Measurements from ENCODE around the gene CDC42. TPM values are rescaled to one million over a fixed set of nuclear protein-coding genes. Genes with fewer than 3 reads are reported as not detected.
"Not testable (repeated sequence)": the region's sequence is repeated elsewhere in the genome, so short reads cannot be mapped to it uniquely, and the experiment has no call there.

CDC42 gene
- total and polyA plus RNA-seq, 5 donors from 2014 or later: 290 to 513 (median 376) TPM

GRCh38 chr1:22092026-22092768, 39.7 kb downstream of the CDC42 start:
- H3K9me3 Mint-ChIP-seq; H3K27me3 Mint-ChIP-seq; H3K27me3 ChIP-seq (ENCODE audit: control insufficient read depth, insufficient read depth, low read length); H3K9me3 ChIP-seq (ENCODE audit: control insufficient read depth in 2 of 2, low read length in 2 of 2); H3K4me3 ChIP-seq (ENCODE audit: low read depth, low read length): not testable (repeated sequence)
- H3K4me1 ChIP-seq (ENCODE audit: control insufficient read depth, insufficient read depth, low read length, poor library complexity, severe bottlenecking): peaks cover 50% of the 10 kb centered on the region
- H3K27ac Mint-ChIP-seq: peak overlapping the region in 2 of 3 donors; percentile 47 to 67
- DNase-seq: peak; percentile 31 to 95 (median 35)
- peaks cover 49% of the 10 kb centered on the region for H3K36me3 Mint-ChIP-seq
- H3K4me3 Mint-ChIP-seq: peak overlapping the region in 2 of 4 donors; percentile 50 to 61
- peaks cover 80% of the 10 kb centered on the region for H3K36me3 ChIP-seq (ENCODE audit: control insufficient read depth, insufficient read depth, low read length)
- H3K27ac ChIP-seq (ENCODE audit: insufficient read depth, low read length, poor library complexity, severe bottlenecking): peak overlapping the region; percentile 52
- peak; percentile 86 to 90 for ATAC-seq (ENCODE audit: low read depth in 2 of 2)
- peaks cover 34 to 78% (median 64%) of the 10 kb centered on the region in 4 donors for H3K4me1 Mint-ChIP-seq

DNA sequence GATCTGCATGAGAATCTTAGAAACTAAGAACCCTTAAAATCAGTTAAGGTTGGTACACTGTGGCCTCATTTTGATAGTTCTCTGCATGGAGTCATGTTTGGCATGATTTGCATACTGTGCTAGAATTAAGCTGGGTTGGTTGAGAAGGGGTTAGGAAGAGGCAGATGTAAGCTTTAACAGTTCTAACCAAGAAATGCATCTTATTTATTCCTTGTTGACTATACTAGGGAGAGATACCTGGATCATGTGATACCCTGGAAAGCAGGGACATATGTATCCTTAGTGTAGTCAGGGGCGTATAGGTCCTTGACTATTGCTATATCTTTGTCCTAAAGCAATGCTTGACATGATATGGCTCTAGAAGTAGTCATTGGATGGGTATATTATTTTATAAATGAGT, 41.0 kb downstream of the CDC42 start:
- H3K4me1 Mint-ChIP-seq: peaks cover 25 to 74% (median 56%) of the 10 kb centered on the region in 4 donors
- no peak for DNase-seq
- peaks cover 43% of the 10 kb centered on the region for H3K36me3 Mint-ChIP-seq
- peak overlapping the region in 1 of 3 donors; percentile 42 for H3K27ac Mint-ChIP-seq
- H3K27me3 Mint-ChIP-seq: no peaks in the 10 kb centered on the region
- Histone ChIP-seq H3K27ac (ENCODE audit: insufficient read depth, low read length, poor library complexity, severe bottlenecking) (no peak overlapping the region), H3K4me3 (ENCODE audit: low read depth, low read length) (no peak overlapping the region), H3K36me3 (ENCODE audit: control insufficient read depth, insufficient read depth, low read length) (peaks cover 78% of the 10 kb centered on the region), H3K4me1 (ENCODE audit: control insufficient read depth, insufficient read depth, low read length, poor library complexity, severe bottlenecking) (peaks cover 37% of the 10 kb centered on the region), H3K9me3 (ENCODE audit: control insufficient read depth in 2 of 2, low read length in 2 of 2) (no peaks in the 10 kb centered on the region), H3K27me3 (ENCODE audit: control insufficient read depth, insufficient read depth, low read length) (no peaks in the 10 kb centered on the region)
- no peak overlapping the region for H3K4me3 Mint-ChIP-seq
- no peaks in the 10 kb centered on the region for H3K9me3 Mint-ChIP-seq
- no peak for ATAC-seq (ENCODE audit: low read depth in 2 of 2)

DNA sequence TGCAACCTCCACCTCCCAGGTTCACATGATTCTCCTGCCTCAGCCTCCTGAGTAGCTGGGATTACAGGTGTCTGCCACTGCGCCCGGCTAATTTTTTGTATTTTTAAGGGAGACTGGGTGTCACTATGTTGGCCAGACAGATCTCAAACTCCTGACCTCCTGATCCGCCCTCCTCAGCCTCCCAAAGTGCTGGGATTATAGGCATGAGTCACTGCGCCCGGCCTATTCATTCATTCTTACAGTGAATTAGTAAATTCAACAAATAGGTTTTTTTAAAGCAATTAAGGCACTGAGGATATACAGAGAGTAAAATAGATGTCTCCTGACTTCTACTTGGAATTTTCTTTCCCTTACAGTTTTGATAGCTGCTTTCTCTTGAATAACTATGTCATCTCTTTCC, 43.5 kb downstream of the CDC42 start:
- DNase-seq: no peak
- Mint-ChIP-seq H3K36me3 (peaks cover 33% of the 10 kb centered on the region), H3K27me3 (no peaks in the 10 kb centered on the region), H3K9me3 (no peaks in the 10 kb centered on the region), H3K4me3 (no peak overlapping the region), H3K27ac (no peak overlapping the region), H3K4me1 (peaks cover 13 to 74% (median 51%) of the 10 kb centered on the region in 4 donors)
- Histone ChIP-seq H3K4me1 (ENCODE audit: control insufficient read depth, insufficient read depth, low read length, poor library complexity, severe bottlenecking) (peaks cover 25% of the 10 kb centered on the region), H3K4me3 (ENCODE audit: low read depth, low read length) (no peak overlapping the region), H3K27ac (ENCODE audit: insufficient read depth, low read length, poor library complexity, severe bottlenecking) (no peak overlapping the region), H3K36me3 (ENCODE audit: control insufficient read depth, insufficient read depth, low read length) (peaks cover 75% of the 10 kb centered on the region), H3K27me3 (ENCODE audit: control insufficient read depth, insufficient read depth, low read length) (no peaks in the 10 kb centered on the region), H3K9me3 (ENCODE audit: control insufficient read depth in 2 of 2, low read length in 2 of 2) (no peaks in the 10 kb centered on the region)
- no peak for ATAC-seq (ENCODE audit: low read depth in 2 of 2)

DNA sequence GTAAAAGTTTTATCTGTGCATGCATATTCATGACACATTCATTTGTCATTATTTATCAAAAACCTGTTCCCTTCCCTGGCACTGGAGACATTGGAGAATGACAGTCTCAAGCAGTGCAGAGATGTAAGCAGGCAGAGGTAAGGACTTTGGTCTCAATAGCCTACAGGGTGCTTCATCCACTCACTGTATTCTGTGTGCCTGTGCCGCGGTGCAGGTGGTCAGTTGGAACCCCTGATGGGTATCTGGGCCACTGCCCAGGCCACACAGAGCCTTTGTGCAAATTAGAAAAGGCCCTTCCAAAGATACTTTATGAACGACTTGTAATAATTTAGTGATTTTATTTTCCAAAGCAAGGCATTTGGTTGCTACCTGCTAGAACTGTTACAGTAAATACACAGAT, 44.0 kb downstream of the CDC42 start:
- Histone ChIP-seq H3K9me3 (ENCODE audit: control insufficient read depth in 2 of 2, low read length in 2 of 2) (no peaks in the 10 kb centered on the region), H3K36me3 (ENCODE audit: control insufficient read depth, insufficient read depth, low read length) (peaks cover 73% of the 10 kb centered on the region), H3K27ac (ENCODE audit: insufficient read depth, low read length, poor library complexity, severe bottlenecking) (no peak overlapping the region), H3K4me1 (ENCODE audit: control insufficient read depth, insufficient read depth, low read length, poor library complexity, severe bottlenecking) (peaks cover 24% of the 10 kb centered on the region), H3K27me3 (ENCODE audit: control insufficient read depth, insufficient read depth, low read length) (no peaks in the 10 kb centered on the region), H3K4me3 (ENCODE audit: low read depth, low read length) (no peak overlapping the region)
- Mint-ChIP-seq H3K4me3 (no peak overlapping the region), H3K4me1 (peaks cover 15 to 74% (median 51%) of the 10 kb centered on the region in 4 donors), H3K27ac (peak overlapping the region in 1 of 3 donors; percentile 29), H3K9me3 (no peaks in the 10 kb centered on the region), H3K36me3 (peaks cover 35% of the 10 kb centered on the region), H3K27me3 (no peaks in the 10 kb centered on the region)
- ATAC-seq (ENCODE audit: low read depth in 2 of 2) (no peak), DNase-seq (no peak)

DNA sequence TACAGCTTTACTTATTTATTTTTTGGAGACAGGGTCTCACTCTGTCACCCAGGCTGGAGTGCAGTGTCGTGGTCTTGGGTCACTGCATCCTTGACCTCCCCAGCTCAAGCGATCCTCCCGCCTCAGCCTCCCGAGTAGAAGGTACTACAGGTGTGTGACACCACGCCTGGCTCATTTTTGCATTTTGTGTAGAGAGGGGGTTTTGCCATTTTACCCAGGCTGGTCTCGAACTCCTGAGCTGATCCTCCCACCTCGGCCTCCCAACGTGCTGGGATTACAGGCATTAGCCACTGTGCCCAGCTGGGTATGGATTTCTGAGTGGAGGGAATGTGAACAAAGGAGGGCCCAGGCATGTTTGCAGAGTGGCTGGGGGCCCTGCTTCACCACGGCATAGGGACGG, 46.2 kb downstream of the CDC42 start:
- Histone ChIP-seq H3K4me1 (ENCODE audit: control insufficient read depth, insufficient read depth, low read length, poor library complexity, severe bottlenecking) (peaks cover 33% of the 10 kb centered on the region), H3K4me3 (ENCODE audit: low read depth, low read length) (no peak overlapping the region), H3K36me3 (ENCODE audit: control insufficient read depth, insufficient read depth, low read length) (peaks cover 59% of the 10 kb centered on the region), H3K9me3 (ENCODE audit: control insufficient read depth in 2 of 2, low read length in 2 of 2) (no peaks in the 10 kb centered on the region), H3K27ac (ENCODE audit: insufficient read depth, low read length, poor library complexity, severe bottlenecking) (no peak overlapping the region), H3K27me3 (ENCODE audit: control insufficient read depth, insufficient read depth, low read length) (no peaks in the 10 kb centered on the region)
- Mint-ChIP-seq H3K4me3 (no peak overlapping the region), H3K27me3 (no peaks in the 10 kb centered on the region), H3K9me3 (no peaks in the 10 kb centered on the region), H3K4me1 (peaks cover 25 to 75% (median 48%) of the 10 kb centered on the region in 4 donors), H3K36me3 (peaks cover 32% of the 10 kb centered on the region), H3K27ac (peak overlapping the region in 2 of 3 donors; percentile 38 to 44)
- DNase-seq: no peak
- ATAC-seq (ENCODE audit: low read depth in 2 of 2): no peak

DNA sequence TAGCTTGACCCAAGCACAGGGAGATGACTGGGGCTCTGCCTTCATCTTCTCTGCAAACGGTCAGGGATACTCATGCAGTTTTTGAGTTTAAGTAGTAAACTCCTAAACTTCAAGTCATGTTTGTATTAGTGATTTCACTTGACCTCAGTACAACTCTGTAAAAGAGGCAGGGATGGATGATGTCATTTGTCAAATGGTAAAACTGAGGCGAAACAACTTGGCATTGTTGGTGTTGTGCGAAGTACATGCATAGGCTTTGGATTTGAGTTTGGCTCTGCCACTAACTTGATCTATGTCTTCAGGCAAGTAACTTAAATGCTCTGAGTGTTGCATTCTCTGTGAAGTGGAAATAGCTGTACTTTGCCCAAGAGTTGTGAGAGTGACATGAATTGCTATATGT, 47.7 kb downstream of the CDC42 start:
- peak overlapping the region; percentile 37 for H3K27ac ChIP-seq (ENCODE audit: insufficient read depth, low read length, poor library complexity, severe bottlenecking)
- no peaks in the 10 kb centered on the region for H3K27me3 ChIP-seq (ENCODE audit: control insufficient read depth, insufficient read depth, low read length)
- Mint-ChIP-seq H3K4me1 (peaks cover 25 to 79% (median 54%) of the 10 kb centered on the region in 4 donors), H3K27ac (peak overlapping the region; percentile 56 to 88 (median 79)), H3K4me3 (no peak overlapping the region), H3K36me3 (peaks cover 26% of the 10 kb centered on the region), H3K9me3 (no peaks in the 10 kb centered on the region), H3K27me3 (no peaks in the 10 kb centered on the region)
- peaks cover 48% of the 10 kb centered on the region for H3K4me1 ChIP-seq (ENCODE audit: control insufficient read depth, insufficient read depth, low read length, poor library complexity, severe bottlenecking)
- ATAC-seq (ENCODE audit: low read depth in 2 of 2) (no peak), DNase-seq (no peak)
- no peak overlapping the region for H3K4me3 ChIP-seq (ENCODE audit: low read depth, low read length)
- peaks cover 51% of the 10 kb centered on the region for H3K36me3 ChIP-seq (ENCODE audit: control insufficient read depth, insufficient read depth, low read length)
- H3K9me3 ChIP-seq (ENCODE audit: control insufficient read depth in 2 of 2, low read length in 2 of 2): no peaks in the 10 kb centered on the region

DNA sequence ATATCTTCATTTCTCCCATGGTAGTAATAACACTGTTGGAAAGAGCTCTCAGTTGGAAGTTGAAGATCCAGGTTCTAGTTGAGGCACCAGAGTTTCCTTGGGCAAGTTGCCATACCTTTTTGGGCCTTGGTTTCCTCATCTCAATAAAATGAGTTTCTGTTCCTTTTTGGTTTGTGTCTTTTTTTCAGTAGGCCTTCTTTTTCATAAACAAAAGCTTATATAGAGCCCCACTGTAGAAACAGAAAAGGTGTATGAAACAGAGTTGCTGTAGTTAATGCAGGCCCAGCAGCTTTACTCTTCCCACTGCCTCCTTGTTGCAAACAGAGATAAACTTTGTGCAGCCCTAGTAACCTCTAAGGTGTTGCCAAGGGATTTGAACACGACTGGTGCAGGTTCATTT, 48.7 kb downstream of the CDC42 start:
- Mint-ChIP-seq H3K36me3 (peaks cover 29% of the 10 kb centered on the region), H3K9me3 (no peaks in the 10 kb centered on the region), H3K4me3 (no peak overlapping the region)

DNA sequence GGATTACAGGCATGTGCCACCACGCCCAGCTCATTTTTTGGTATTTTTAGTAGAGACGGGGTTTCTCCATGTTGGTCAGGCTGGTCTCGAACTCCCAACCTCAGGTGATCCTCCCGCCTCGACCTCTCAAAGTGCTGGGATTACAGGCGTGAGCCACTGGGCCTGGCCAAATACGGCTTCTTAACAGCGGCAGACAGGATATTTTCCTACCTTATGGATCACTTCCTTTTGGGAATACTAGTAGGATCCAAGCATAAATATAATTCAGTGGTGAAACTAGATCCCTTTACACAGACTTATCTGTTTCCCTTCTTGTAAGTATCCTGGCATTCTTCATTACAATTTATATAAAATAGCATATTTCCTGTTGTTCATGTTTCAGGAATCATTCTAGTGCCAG, 49.5 kb downstream of the CDC42 start:
- Histone ChIP-seq H3K4me3 (ENCODE audit: low read depth, low read length) (no peak overlapping the region), H3K9me3 (ENCODE audit: control insufficient read depth in 2 of 2, low read length in 2 of 2) (no peaks in the 10 kb centered on the region), H3K4me1 (ENCODE audit: control insufficient read depth, insufficient read depth, low read length, poor library complexity, severe bottlenecking) (peaks cover 52% of the 10 kb centered on the region), H3K36me3 (ENCODE audit: control insufficient read depth, insufficient read depth, low read length) (peaks cover 45% of the 10 kb centered on the region), H3K27me3 (ENCODE audit: control insufficient read depth, insufficient read depth, low read length) (no peaks in the 10 kb centered on the region), H3K27ac (ENCODE audit: insufficient read depth, low read length, poor library complexity, severe bottlenecking) (no peak overlapping the region)
- Mint-ChIP-seq H3K4me1 (peaks cover 30 to 90% (median 65%) of the 10 kb centered on the region in 4 donors), H3K27ac (peak overlapping the region in 1 of 3 donors; percentile 88), H3K9me3 (no peaks in the 10 kb centered on the region), H3K27me3 (no peaks in the 10 kb centered on the region), H3K36me3 (peaks cover 29% of the 10 kb centered on the region), H3K4me3 (no peak overlapping the region)
- ATAC-seq (ENCODE audit: low read depth in 2 of 2) (no peak), DNase-seq (no peak)

More for the DNA sequence above, 48.7 kb downstream of the CDC42 start:
- H3K27ac ChIP-seq (ENCODE audit: insufficient read depth, low read length, poor library complexity, severe bottlenecking): no peak overlapping the region
- DNase-seq (no peak), ATAC-seq (ENCODE audit: low read depth in 2 of 2) (no peak)
- H3K9me3 ChIP-seq (ENCODE audit: control insufficient read depth in 2 of 2, low read length in 2 of 2): no peaks in the 10 kb centered on the region
- no peaks in the 10 kb centered on the region for H3K27me3 ChIP-seq (ENCODE audit: control insufficient read depth, insufficient read depth, low read length)
- no peaks in the 10 kb centered on the region for H3K27me3 Mint-ChIP-seq
- H3K4me1 ChIP-seq (ENCODE audit: control insufficient read depth, insufficient read depth, low read length, poor library complexity, severe bottlenecking): peaks cover 52% of the 10 kb centered on the region
- peaks cover 30 to 84% (median 63%) of the 10 kb centered on the region in 4 donors for H3K4me1 Mint-ChIP-seq
- H3K4me3 ChIP-seq (ENCODE audit: low read depth, low read length): no peak overlapping the region
- H3K36me3 ChIP-seq (ENCODE audit: control insufficient read depth, insufficient read depth, low read length): peaks cover 48% of the 10 kb centered on the region
- H3K27ac Mint-ChIP-seq: peak overlapping the region in 2 of 3 donors; percentile 71 to 88

All from CD4-positive, CD25-positive, alpha-beta regulatory T cell (primary cell).